CD4-positive, alpha-beta T cell treated with Interleukin-6 for 4 hours (primary cell): Measurements from ENCODE around the gene CCDC92.
"Not testable (repeated sequence)": the region's sequence is repeated elsewhere in the genome, so short reads cannot be mapped to it uniquely, and the experiment has no call there.

Experiments
- DNase-seq: peaks from one replicate; pipeline ENCODE4 v3.0.0-alpha.2; 2020; ENCODE audit warnings: mixed read lengths

Gene CCDC92

DNA sequence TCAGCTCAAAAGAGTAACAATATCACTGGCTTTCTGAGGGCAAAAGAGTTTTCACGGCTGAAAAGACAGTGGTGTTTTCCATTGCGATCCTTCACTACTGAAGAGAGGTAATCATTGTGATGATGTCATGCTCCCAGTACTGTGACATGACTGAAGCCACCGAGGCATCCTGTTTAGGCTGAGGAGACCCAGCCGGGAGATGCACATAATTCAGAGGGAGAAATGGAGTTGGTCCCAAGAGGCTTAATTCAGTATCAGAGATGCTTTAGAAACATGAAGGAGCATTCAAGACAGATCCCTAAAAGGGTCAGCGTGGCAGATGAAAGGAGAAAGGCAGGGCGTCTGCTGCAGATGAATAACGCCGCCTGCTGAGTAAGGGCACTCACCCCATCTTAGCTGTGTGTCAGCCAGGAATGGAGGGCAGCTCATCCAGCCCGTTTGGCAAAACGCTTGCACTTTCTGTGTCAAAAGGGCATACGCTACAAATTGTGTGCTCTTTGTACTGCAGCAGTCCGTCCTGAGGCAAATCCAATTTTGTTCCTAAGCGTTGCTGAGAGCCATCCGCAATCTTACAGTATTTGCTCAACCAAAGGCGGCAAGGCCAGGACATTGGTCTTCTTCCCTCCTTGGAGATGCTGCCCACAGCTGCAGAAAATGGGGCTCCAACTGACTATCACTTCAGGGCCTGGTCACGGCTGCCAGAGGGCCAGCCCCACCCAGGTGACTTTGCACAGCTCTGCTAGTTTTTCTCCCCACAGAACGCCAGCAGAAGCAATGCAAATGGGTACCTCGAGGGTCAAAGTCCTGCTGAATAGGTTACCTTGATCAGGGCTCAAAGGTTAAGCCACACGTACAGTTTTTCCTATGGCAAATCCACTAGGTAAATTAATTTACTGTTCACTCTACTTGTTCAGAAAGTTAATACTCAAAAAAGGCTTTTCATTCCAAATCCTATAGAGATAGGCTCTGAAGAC lies 23.5 kb downstream of the CCDC92 start:
- DNase-seq = no peak

DNA sequence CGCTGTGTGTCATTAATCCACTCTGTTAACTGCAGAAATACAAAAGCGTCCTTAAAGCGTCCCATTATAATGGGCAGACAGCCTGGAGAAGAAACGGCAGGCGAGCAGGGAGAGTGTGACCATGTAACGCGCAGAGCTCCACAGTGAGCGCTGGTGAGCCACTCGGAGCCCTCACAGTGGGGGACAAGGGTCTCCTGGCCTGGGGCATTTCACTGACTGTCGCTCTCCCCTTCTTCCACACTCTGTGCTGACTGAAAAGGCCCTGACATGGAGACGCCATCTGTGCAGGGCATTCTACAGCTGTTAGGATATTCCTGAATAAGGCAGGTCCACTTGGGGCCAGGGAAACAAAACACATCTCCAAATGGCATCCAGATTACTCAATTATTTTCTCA lies 24.2 kb downstream of the CCDC92 start:
- no peak for DNase-seq

DNA sequence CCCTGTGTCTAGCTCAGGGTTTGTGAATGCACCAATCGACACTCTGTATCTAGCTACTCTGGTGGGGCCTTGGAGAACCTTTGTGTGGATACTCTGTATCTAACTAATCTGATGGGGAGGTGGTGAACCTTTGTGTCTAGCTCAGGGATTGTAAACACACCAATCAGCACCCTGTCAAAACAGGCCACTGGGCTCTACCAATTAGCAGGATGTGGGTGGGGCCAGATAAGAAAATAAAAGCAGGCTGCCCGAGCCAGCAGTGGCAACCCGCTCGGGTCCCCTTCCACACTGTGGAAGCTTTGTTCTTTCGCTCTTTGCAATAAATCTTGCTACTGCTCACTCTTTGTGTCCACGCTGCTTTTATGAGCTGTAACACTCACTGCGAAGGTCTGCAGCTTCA lies 25.1 kb downstream of the CCDC92 start:
- DNase-seq = not testable (repeated sequence)

DNA sequence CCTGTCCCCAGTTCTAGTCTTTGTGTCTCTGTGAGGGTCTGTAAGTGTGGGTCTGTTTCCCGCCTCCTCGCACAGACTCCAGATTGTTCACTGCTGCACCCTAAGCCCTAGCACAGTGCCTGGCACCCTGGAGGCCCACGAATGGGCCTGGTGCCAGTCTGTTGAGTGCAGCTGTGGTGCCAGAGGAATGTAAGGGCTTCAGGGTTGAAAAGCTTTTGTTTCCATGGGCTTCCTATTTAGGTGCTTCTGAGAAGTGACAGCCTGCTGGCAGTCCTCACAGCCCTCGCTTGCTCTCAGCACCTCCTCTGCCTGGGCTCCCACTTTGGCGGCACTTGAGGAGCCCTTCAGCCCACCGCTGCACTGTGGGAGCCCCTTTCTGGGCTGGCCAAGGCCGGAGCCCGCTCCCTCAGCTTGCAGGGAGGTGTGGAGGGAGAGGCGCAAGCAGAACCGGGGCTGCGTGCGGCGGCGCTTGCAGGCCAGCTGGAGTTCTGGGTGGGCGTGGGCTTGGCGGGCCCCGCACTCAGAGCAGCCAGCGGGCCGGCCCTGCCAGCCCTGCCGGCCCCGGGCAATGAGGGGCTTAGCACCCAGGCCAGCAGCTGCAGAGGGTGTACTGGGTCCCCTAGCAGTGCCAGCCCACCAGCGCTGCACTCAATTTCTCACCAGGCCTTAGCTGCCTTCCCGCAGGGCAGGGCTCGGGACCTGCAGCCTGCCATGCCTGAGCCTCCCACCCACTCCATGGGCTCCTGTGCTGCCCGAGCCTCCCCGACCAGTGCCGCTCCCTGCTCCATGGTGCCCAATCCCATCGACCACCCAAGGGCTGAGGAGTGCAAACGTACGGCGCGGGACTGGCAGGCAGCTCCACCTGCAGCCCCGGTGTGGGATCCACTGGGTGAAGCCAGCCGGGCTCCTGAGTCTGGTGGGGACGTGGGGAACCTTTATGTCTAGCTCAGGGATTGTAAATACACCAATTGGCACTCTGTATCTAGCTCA lies 25.8 kb downstream of the CCDC92 start:
- not testable (repeated sequence) for DNase-seq

DNA sequence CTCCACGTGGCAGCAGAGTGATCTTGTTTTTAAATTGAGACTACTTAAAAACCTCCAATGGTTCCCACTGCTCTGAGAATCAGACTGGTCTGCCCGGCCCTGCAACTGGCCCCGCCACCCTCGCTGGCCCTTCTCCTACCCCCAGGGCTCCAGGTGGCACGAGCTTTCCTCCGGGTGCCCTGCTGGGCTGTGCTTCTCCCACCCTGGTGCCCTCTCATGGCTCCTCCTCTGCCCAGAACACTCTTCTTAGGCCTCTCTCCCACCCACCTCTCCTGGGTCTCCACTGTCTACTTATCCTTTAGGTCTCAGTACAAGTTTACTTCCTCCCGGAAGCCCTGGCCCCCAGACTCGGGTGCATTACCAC lies 26.5 kb downstream of the CCDC92 start:
- DNase-seq = no peak

DNA sequence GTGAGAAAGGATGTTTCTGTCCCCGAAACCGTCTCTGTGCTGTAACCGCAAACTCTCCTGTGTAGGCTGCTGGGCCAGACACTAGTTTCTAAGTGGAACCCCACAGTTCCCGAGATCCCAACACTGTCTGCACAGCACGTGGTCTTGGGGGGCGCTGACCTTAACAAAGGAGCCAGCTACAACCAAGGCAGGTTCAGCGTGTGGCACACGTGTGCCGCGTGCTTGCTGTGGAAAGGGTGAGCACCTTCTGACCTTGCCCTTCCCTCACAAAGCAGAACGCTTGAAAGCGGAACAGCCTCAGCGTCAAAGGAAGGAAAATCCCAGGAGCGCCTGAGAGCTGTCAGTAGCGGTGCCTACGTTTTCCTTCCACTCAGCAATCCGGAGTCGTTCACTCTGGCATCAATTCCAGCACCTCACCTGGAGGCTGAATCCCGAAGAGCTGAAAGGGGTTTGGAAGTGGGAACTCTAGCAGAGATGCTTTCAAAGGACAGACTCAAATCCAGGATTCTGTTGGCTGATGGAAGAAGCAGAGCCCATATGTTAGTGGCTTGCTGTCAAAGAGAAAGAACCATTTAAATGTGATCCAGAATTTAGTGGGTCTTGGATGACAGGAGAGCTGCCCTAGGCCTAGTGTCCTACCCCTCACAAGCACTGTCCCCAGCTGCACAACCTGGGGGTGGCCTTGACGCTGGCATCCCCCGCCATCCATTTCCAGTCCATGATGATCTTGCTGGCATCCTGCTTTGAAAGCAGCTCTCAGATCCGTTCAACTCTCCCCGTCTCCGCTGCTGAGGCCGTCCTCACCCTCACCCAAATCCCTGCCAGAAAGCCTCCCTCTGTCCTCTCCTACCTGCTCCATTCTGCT lies 27.1 kb downstream of the CCDC92 start:
- DNase-seq = no peak

DNA sequence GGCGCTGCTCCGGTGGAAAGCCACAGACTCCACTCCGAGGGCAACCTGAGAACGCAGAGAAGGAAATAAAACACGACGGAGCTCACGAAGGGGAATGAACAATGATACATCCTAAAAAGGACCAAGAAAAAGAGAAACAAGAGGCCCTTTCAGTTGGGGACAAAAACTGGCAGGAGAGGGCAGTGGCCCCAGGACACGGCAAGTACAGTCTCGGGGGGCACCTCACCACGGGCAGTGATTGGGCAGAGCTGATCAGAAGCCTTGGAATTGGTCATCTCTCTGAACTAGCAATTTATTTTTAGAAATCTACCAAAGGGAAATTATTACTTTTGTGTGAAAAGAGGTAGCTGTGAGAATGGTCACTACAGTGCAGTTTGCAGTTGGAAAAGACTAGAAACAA lies 27.9 kb downstream of the CCDC92 start:
- DNase-seq = no peak

DNA sequence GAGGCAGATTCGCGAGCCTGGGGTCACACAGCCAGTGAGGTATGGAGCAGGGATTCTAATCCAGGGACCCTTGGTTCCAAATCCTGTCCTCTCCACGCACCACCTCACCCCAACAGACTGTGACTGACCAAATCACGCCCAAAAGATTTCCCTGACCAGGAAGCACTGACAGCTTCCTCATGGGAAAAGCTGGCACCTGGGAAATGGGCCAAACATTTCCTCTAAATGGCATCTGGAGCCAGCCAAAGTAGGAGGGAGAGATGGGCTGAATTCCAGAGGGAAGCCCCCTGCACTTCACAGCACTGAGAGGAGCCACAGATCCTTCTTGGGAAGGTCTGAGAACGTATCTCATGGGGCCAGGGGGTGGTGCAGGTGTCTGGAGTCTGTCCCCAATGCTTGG lies 28.8 kb downstream of the CCDC92 start:
- DNase-seq = no peak

- no peak for DNase-seq
Measured at GRCh38 chr12:123942911-123943648, 29.6 kb downstream of the CCDC92 start.

- no peak for DNase-seq
Measured at GRCh38 chr12:123942238-123942653, 30.4 kb downstream of the CCDC92 start.

GRCh38 chr12:123941624-123942237 lies 30.9 kb downstream of the CCDC92 start:
- DNase-seq = no peak

GRCh38 chr12:123941000-123941399 lies 31.6 kb downstream of the CCDC92 start:
- DNase-seq = no peak

GRCh38 chr12:123940627-123940966 lies 32.0 kb downstream of the CCDC92 start:
- no peak for DNase-seq

- no peak for DNase-seq
Measured at GRCh38 chr12:123939716-123940626, 32.7 kb downstream of the CCDC92 start.

DNA sequence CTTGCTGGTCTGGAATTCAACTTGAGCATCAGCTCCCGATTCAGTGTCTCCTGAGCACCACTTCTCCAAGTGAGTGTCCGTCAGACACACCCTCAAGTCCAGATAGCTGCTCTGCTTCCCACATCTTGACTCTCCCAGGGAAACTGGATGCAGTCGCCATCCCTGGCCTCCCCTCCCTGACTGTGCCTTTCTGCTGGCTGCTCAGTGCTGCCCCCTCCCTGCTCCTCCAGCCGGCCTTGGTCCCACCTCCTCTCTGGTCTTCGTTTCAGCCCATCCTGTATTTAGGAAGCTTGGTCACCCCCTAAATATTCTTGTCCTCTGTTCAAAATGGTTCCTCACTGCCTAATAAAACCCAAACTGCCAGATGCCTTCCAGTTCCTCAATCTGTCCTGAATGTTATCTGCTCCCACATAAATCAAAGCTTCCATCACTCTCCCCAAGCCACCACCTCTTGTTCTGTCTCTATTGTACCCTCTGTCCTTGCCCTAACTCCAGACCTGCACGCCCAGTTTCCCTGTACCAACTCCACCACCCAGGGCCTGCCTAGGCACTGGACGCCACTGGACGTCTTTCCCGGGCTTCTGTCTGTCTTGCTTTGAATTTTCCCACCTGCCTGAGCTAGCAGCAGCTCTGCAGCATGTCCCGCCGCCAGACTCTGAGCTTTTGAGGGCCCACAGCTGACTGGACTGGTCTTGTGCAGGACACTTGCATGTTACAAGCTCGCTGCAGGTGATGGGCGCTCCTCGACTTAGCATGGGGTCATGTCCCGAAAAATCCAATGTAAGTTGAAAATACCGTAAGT lies 33.8 kb downstream of the CCDC92 start:
- no peak for DNase-seq

DNA sequence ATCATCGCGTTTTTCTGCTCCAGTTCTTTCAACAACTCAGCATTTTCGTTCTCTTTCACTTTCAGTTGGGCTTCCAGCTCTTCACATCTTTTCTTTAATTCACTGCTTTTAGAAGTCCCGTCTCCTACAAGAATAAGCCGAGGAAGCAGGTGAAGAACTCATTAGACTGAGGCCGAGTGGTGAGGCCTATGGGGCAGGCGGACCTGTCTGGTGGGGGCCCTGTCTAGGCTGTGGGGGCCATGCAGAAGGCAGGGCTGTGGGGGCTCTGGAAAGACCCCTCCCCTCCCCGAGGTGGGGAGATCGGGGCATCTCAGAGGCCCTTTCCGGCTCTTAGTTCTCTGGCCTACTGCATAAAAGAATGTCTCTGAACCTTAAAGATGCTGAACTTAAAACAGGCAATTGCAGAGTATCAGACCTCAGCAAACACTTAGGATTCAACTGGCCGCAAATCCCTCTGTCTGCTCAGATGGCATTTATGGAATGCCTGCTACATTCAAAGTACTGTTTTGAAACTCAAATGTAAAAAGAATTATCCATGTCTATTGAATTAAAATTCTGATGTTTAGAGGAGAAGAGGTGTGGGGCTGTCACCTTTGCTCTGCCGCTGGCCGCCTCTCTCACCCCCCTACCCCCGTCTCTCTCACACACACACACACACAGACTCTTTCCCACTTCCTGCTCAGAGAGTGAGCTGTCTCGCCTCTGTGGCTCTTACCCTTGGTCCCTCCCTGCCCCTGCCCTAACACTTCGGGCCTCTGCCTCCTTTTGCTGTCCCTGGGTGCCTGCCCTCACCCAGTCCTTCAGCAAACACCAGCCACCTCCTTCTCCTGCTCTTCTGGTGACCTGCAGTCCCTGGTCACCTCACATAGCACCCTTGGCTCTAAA lies 34.7 kb downstream of the CCDC92 start:
- DNase-seq = peak; percentile 70

DNA sequence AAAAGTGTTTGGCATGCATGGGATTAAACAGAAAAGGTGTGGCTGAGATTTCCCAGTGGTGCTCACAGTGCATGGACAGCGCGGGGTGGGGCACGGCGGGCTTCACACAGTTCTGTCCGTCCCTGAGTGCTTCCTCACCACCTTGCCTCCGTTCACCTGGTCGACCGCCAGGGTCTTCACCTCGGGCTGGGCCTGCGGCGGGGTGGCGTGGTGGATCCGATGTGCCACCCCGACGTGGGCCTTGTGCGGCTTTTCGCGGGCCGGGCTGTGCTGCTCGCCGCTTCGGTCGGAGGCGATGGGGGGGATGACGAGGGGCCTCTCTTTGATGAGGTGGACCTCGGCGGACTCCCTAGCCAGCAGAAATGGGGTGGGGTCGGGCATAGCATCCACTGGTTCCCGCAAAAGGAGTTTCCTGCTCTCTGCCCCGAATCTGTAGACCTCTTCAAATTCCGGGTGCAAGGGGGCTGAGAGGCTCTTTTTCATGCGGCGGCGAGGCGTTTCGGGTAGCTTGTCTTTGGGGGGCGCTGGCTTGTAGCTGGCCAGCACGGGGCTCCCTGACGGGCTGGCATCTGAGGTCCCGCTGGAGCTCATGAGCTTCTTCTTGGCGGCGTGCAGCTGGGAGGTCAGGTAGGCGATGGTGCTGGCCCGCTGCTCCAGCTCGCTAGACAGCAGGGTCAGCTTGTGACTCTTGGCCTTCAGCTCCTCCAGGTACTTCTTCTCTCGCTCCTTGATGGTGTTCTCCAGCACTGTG lies 35.5 kb downstream of the CCDC92 start:
- DNase-seq = no peak

- DNase-seq = no peak
Measured at GRCh38 chr12:123936471-123936870, 36.2 kb downstream of the CCDC92 start.
